Measurements from ENCODE around the gene ERGIC1.

DNA sequence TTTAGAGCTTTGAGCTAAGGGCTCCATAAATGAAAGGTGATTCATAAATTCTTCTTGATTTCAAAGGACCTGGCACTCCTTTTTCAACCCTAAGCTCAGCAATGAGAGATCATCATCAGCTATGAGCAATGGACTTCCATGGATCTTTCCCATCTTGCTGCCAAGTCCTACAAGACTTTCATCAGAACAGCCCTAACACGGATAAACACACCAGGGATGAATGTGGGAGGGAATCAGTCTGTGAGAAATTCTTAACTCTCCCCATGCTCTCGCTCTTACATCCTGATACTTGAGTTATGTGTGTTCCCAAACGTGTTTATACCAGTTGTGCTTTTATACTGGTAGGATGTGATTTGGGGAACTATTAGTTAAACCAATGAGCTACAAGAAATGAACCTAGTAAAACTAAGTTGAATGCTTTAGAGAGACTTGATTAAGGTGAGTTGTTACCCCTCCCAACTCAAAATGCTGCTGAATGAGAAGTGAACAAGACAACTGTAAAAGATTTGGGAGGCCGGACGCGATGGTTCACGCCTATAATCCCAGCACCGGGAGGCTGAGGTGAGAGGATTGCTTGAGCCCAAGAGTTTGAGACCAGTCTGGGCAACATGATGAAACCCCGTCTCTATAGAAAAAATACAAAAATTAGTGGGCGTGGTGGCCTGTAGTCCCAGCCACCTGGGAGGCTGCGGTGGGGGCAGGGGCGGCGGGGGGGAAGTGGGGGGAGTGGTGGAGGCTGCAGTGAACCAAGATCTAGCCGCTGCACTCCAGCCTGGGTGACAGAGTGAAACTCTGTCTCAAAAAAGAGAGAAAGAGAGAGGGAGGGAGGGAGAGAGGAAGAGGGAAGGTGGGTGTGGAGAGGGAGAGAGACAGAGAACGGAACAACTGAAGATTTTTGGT lies 120.0 kb downstream of the ERGIC1 start:
- TF ChIP-seq, protein P1, sequence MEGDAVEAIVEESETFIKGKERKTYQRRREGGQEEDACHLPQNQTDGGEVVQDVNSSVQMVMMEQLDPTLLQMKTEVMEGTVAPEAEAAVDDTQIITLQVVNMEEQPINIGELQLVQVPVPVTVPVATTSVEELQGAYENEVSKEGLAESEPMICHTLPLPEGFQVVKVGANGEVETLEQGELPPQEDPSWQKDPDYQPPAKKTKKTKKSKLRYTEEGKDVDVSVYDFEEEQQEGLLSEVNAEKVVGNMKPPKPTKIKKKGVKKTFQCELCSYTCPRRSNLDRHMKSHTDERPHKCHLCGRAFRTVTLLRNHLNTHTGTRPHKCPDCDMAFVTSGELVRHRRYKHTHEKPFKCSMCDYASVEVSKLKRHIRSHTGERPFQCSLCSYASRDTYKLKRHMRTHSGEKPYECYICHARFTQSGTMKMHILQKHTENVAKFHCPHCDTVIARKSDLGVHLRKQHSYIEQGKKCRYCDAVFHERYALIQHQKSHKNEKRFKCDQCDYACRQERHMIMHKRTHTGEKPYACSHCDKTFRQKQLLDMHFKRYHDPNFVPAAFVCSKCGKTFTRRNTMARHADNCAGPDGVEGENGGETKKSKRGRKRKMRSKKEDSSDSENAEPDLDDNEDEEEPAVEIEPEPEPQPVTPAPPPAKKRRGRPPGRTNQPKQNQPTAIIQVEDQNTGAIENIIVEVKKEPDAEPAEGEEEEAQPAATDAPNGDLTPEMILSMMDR (IDR thresholded peaks at IDR 0.05; ENCODE audit: insufficient read depth, low read length, poor library complexity, severe bottlenecking) = no peak
- no peak for TF ChIP-seq EZH2phosphoT487 (conservative IDR thresholded peaks at IDR 0.05; ENCODE audit: low read length)
